ENCODE data around the gene NPAS3.

Gene NPAS3

DNA sequence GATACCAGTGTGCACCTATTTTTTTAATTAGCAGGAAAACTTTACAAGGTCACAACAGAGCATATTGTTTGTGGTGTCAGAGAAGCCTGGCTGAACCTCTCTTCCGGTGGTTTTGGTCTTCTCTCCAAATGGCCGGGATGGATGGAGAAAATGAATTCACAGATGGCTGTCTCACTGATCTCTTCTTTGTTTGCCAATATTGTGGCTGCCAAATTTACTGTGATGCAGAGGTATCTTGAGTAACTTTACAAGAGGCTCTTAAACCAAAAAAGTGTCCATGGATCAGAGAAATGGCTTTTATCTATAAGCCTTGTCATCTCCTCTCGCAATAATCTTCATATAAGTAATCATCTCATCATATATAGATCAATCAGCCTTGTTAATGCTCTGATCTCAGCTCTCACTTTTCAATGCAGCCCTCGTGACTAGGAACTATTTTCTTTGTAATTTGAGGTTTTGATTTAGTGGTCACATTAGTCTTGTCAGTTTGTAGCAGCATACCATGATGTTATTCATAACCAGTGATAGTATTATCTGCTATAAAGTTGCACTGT is 704.1 kb downstream of the NPAS3 start:
- no peaks in the 10 kb centered on the region for H3K27me3 ChIP-seq (ENCODE audit: control insufficient read depth, insufficient read depth, low read length, poor library complexity, severe bottlenecking)
- H3K27ac ChIP-seq (ENCODE audit: insufficient read depth, low read depth, low read length, poor library complexity, severe bottlenecking): peak overlapping the region; percentile 97
- H3K9me3 ChIP-seq (ENCODE audit: control insufficient read depth, low read length): no peaks in the 10 kb centered on the region
- peaks cover 26% of the 10 kb centered on the region for H3K4me1 ChIP-seq (ENCODE audit: control insufficient read depth, insufficient read depth, low read length)
- WGBS, 2 experiments: 50 to 58% methylated on average over 4 of the region's 4 CpGs
- no peaks in the 10 kb centered on the region for H3K36me3 ChIP-seq (ENCODE audit: control insufficient read depth, insufficient read depth, low read length)
- no peak overlapping the region for H3K4me3 ChIP-seq (ENCODE audit: insufficient read depth, low read depth, low read length)

DNA sequence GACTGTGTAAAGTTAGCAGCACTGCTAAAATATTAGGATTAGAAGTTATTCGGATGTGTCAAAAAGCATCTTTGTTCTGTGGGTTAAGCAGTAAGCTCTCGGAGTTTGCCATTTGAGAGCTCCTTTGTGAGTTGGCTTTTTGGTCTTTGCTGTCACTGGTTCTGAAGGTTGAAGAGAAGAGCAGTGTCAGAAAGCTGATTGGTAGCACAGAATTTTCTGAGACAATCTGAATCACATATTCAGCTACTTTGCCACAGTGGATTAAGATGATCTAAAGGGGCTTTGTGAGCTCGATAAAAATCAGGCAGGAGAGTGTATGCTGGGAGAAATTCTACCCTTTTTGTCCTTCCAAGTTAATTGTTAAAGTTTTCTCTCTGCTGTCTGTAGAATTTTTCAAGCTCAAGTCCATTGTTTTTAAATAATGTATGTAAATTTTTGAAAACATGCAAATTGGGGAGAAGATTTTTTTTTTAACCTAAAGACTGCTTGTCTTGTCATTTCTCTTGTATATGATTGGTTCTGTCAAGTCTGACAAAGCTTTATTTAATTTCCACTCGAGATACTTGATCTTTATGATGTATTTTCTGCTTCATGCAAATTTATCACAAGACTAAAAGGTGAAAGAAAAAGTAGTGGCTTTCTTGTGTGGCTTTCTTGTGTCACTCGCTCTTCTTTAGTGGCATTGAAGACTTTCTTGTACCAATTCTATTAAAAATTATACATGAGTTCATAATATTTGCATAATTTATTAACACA is 704.9 kb downstream of the NPAS3 start:
- Histone ChIP-seq H3K4me3 (ENCODE audit: insufficient read depth, low read depth, low read length) (no peak overlapping the region), H3K27ac (ENCODE audit: insufficient read depth, low read depth, low read length, poor library complexity, severe bottlenecking) (peak overlapping the region; percentile 97), H3K4me1 (ENCODE audit: control insufficient read depth, insufficient read depth, low read length) (peaks cover 26% of the 10 kb centered on the region), H3K9me3 (ENCODE audit: control insufficient read depth, low read length) (no peaks in the 10 kb centered on the region), H3K36me3 (ENCODE audit: control insufficient read depth, insufficient read depth, low read length) (no peaks in the 10 kb centered on the region), H3K27me3 (ENCODE audit: control insufficient read depth, insufficient read depth, low read length, poor library complexity, severe bottlenecking) (no peaks in the 10 kb centered on the region)
- WGBS, 2 experiments: 53 to 75% methylated on average over 3 to 5 of the region's 5 CpGs

DNA sequence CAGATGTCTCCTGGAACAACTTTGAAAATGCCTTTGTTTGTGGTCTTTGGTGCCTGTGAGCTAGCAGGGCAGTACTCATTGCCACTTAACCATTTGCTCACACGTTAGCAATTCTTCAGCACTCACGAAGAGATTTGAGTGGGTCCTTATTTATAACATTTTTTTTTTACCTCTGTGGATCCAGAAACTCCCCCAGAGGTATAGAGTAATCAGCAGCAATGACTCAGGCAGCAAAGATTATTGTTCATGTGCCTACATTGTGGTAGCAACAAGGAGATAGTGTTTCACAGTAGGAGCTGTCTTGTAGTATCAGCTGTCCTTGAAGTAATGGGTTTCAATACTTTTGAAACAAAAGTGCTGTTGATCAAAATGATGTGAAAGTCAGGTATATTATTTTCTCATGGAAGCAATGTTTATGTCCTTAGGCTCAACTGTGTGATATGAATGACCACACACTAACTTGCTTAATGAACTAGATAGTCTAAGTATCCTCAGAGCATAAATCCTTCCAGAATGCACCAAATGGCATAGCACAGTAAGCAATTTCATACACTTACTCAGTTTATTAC is 708.1 kb downstream of the NPAS3 start:
- Histone ChIP-seq H3K4me3 (ENCODE audit: insufficient read depth, low read depth, low read length) (no peak overlapping the region), H3K4me1 (ENCODE audit: control insufficient read depth, insufficient read depth, low read length) (peaks cover 22% of the 10 kb centered on the region), H3K9me3 (ENCODE audit: control insufficient read depth, low read length) (no peaks in the 10 kb centered on the region), H3K27me3 (ENCODE audit: control insufficient read depth, insufficient read depth, low read length, poor library complexity, severe bottlenecking) (no peaks in the 10 kb centered on the region), H3K36me3 (ENCODE audit: control insufficient read depth, insufficient read depth, low read length) (no peaks in the 10 kb centered on the region), H3K27ac (ENCODE audit: insufficient read depth, low read depth, low read length, poor library complexity, severe bottlenecking) (no peak overlapping the region)
- WGBS, 2 experiments: 88 to 91% methylated on average over 2 of the region's 2 CpGs

DNA sequence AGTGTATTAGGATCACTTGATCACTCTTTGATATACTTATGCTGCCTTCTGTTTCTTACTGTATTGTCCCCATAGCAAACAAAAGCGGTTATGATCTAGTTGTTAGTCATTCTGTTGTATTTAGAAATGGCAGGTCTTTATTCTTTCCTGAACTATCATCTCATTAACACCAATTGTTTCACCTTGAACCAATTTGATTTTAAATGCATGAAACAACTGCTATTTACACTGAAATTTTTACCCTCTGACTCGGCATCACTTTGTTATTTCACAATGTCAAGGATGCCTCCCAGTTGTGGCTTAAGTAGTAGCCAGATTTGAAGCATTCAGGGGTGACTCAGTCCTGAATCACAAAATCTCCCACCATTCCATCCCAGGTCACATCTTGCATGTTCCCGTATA is 708.7 kb downstream of the NPAS3 start:
- Histone ChIP-seq H3K27ac (ENCODE audit: insufficient read depth, low read depth, low read length, poor library complexity, severe bottlenecking) (no peak overlapping the region), H3K36me3 (ENCODE audit: control insufficient read depth, insufficient read depth, low read length) (no peaks in the 10 kb centered on the region), H3K27me3 (ENCODE audit: control insufficient read depth, insufficient read depth, low read length, poor library complexity, severe bottlenecking) (no peaks in the 10 kb centered on the region), H3K4me3 (ENCODE audit: insufficient read depth, low read depth, low read length) (no peak overlapping the region), H3K9me3 (ENCODE audit: control insufficient read depth, low read length) (no peaks in the 10 kb centered on the region), H3K4me1 (ENCODE audit: control insufficient read depth, insufficient read depth, low read length) (peaks cover 22% of the 10 kb centered on the region)
- WGBS, 2 experiments: 91 to 93% methylated on average over 2 to 3 of the region's 3 CpGs

DNA sequence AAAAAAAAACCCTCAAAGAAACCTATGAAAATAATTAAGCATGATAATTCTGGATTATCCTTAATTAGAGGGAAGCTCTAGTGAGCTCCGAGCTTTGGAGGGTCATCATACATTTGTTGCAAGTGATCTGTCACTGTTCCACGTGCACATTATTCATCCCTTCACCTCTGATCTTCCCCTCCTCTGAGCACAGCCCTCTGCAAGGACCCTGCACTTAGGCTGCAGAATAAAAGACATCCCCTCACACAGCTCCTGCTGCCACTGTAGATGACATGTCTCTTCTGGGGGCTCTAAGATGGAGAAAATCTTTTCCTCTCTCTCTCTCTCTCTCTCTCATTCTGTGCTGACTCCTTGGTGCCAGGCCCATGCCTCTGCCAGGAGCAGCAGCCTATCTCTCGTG is 711.8 kb downstream of the NPAS3 start:
- no peak overlapping the region for H3K27ac ChIP-seq (ENCODE audit: insufficient read depth, low read depth, low read length, poor library complexity, severe bottlenecking)
- no peaks in the 10 kb centered on the region for H3K27me3 ChIP-seq (ENCODE audit: control insufficient read depth, insufficient read depth, low read length, poor library complexity, severe bottlenecking)
- H3K36me3 ChIP-seq (ENCODE audit: control insufficient read depth, insufficient read depth, low read length): no peaks in the 10 kb centered on the region
- WGBS, 2 experiments: 92% methylated on average over 3 of the region's 3 CpGs
- H3K4me1 ChIP-seq (ENCODE audit: control insufficient read depth, insufficient read depth, low read length): peaks cover 4% of the 10 kb centered on the region
- no peaks in the 10 kb centered on the region for H3K9me3 ChIP-seq (ENCODE audit: control insufficient read depth, low read length)
- H3K4me3 ChIP-seq (ENCODE audit: insufficient read depth, low read depth, low read length): no peak overlapping the region

DNA sequence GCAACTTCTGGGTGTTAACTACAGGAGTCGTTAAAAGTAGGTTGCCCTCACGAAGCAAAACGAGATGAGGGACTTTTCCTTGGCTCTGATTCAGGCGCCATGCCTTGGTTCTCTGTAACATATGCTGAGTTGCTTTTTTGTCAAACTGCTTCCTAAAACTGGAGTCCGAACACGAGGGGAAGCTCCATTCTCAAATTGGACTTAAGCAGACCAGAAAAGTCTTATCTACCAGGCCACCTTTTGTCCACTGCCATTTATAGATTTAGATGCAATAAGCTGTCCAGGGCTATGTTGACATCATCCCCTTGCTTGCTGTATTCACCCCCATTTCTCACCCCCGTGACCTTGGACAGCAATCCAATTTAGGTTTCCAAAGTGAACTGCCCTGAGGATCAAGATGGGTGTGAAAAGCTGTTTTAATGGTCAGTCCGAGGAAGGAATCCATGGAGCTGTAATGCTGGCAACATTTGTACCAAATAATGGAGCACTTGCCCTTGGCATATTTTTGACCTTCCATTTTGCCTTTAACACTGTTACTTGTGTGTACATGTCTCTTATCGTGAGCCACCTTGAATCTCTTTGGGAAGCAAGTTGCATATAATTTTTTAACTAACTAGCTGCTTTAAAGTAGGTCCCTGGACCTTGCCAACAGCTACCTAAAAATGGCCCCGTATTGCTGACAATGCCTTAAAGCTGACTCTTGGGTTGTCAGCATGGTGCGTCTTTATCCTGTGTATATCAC is 714.1 kb downstream of the NPAS3 start:
- no peaks in the 10 kb centered on the region for H3K9me3 ChIP-seq (ENCODE audit: control insufficient read depth, low read length)
- H3K27ac ChIP-seq (ENCODE audit: insufficient read depth, low read depth, low read length, poor library complexity, severe bottlenecking): no peak overlapping the region
- H3K27me3 ChIP-seq (ENCODE audit: control insufficient read depth, insufficient read depth, low read length, poor library complexity, severe bottlenecking): no peaks in the 10 kb centered on the region
- H3K4me3 ChIP-seq (ENCODE audit: insufficient read depth, low read depth, low read length): no peak overlapping the region
- H3K4me1 ChIP-seq (ENCODE audit: control insufficient read depth, insufficient read depth, low read length): peaks cover 4% of the 10 kb centered on the region
- no peaks in the 10 kb centered on the region for H3K36me3 ChIP-seq (ENCODE audit: control insufficient read depth, insufficient read depth, low read length)
- 86 to 87% methylated on average over 11 of the region's 11 CpGs for WGBS, 2 experiments

DNA sequence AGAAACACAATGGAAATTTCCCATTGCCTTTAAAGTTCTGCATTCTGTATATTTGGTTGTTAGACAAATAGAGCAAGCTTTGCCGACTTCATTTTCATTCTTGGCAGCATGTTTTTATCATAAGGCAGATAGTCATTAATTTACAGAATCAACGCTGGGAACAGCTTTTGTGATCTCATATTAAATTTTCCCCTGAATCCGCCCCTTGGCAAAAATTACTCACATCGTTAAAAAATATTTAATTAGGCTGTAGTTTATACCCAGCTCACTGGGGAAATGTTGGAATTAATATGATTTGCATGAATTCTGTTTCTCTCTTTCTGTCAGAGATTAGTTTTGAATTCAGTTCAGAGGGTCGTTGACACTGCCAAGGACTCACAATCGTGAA is 714.6 kb downstream of the NPAS3 start:
- H3K4me1 ChIP-seq (ENCODE audit: control insufficient read depth, insufficient read depth, low read length): peaks cover 4% of the 10 kb centered on the region
- H3K27ac ChIP-seq (ENCODE audit: insufficient read depth, low read depth, low read length, poor library complexity, severe bottlenecking): no peak overlapping the region
- no peaks in the 10 kb centered on the region for H3K27me3 ChIP-seq (ENCODE audit: control insufficient read depth, insufficient read depth, low read length, poor library complexity, severe bottlenecking)
- WGBS, 2 experiments: 91 to 96% methylated on average over 6 of the region's 6 CpGs
- H3K4me3 ChIP-seq (ENCODE audit: insufficient read depth, low read depth, low read length): no peak overlapping the region
- no peaks in the 10 kb centered on the region for H3K9me3 ChIP-seq (ENCODE audit: control insufficient read depth, low read length)
- H3K36me3 ChIP-seq (ENCODE audit: control insufficient read depth, insufficient read depth, low read length): no peaks in the 10 kb centered on the region

DNA sequence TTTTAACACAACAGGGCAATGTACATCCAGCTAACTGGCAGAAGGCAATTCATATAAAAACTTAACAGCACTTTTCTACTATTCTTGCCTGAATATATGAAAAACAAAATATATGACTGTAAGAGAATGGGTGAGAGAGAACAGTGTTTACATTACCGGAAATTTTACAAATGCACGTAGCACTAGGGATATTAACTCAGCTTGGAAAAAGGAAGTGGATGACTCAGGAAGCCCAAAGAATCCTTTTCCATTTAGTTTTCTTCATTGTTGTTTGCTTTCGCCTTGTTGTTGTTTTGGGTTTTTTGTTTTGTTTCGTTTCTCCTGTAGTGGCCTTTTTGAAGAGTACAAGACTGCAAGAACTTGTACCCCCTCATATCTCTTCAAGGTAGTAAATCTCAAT is 716.7 kb downstream of the NPAS3 start:
- no peaks in the 10 kb centered on the region for H3K9me3 ChIP-seq (ENCODE audit: control insufficient read depth, low read length)
- no peaks in the 10 kb centered on the region for H3K36me3 ChIP-seq (ENCODE audit: control insufficient read depth, insufficient read depth, low read length)
- WGBS, 2 experiments: 80 to 86% methylated on average over 2 to 4 of the region's 4 CpGs
- no peak overlapping the region for H3K27ac ChIP-seq (ENCODE audit: insufficient read depth, low read depth, low read length, poor library complexity, severe bottlenecking)
- no peaks in the 10 kb centered on the region for H3K27me3 ChIP-seq (ENCODE audit: control insufficient read depth, insufficient read depth, low read length, poor library complexity, severe bottlenecking)
- H3K4me3 ChIP-seq (ENCODE audit: insufficient read depth, low read depth, low read length): no peak overlapping the region
- H3K4me1 ChIP-seq (ENCODE audit: control insufficient read depth, insufficient read depth, low read length): peaks cover 4% of the 10 kb centered on the region

DNA sequence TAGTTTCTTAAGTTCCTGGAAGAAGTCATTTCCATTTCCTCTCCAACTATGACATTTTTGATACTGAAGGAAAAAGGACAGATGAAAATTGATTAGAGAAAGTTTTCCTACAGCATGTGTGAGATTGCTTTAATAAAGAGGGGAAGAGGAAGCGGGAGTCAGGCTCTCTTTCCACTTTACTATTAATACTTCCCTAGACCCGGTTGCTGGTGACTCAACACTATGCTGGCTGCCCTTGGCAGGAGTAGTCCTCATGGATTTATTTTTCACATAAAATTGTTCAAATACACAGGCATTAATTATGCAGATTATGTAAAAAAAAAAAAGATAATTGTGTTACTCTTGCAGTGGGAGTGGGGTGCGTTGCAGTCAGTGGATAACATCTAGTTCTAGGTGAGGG is 718.8 kb downstream of the NPAS3 start:
- WGBS, 2 experiments: 89 to 97% methylated on average over 3 of the region's 3 CpGs
- Histone ChIP-seq H3K9me3 (ENCODE audit: control insufficient read depth, low read length) (no peaks in the 10 kb centered on the region), H3K36me3 (ENCODE audit: control insufficient read depth, insufficient read depth, low read length) (no peaks in the 10 kb centered on the region)

DNA sequence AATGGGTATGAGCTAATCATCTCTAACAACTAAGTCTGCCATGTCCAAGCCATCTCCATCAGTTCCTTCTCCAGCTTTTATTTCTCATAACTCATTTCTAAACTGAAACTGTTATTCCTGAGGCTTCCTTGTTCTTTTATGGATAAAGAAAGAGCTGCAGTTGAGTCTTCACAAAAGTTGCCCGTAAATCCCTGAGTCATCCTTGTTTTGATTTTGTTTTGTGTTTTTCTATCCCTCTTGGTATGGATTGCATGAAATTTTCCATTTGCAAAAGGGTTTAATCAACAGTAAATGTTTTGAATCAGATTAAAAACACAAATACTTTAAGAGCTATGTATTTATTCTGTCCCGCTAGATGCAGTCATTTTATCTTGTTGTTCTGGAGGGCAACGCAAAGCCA is 721.6 kb downstream of the NPAS3 start:
- no peaks in the 10 kb centered on the region for H3K4me1 ChIP-seq (ENCODE audit: control insufficient read depth, insufficient read depth, low read length)
- H3K27ac ChIP-seq (ENCODE audit: insufficient read depth, low read depth, low read length, poor library complexity, severe bottlenecking): no peak overlapping the region
- no peaks in the 10 kb centered on the region for H3K36me3 ChIP-seq (ENCODE audit: control insufficient read depth, insufficient read depth, low read length)
- no peaks in the 10 kb centered on the region for H3K9me3 ChIP-seq (ENCODE audit: control insufficient read depth, low read length)
- H3K4me3 ChIP-seq (ENCODE audit: insufficient read depth, low read depth, low read length): no peak overlapping the region
- WGBS, 2 experiments: 93 to 98% methylated on average over 3 of the region's 3 CpGs
- H3K27me3 ChIP-seq (ENCODE audit: control insufficient read depth, insufficient read depth, low read length, poor library complexity, severe bottlenecking): no peaks in the 10 kb centered on the region

More for the DNA sequence above, 718.8 kb downstream of the NPAS3 start:
- Histone ChIP-seq H3K4me3 (ENCODE audit: insufficient read depth, low read depth, low read length) (no peak overlapping the region), H3K27me3 (ENCODE audit: control insufficient read depth, insufficient read depth, low read length, poor library complexity, severe bottlenecking) (no peaks in the 10 kb centered on the region), H3K4me1 (ENCODE audit: control insufficient read depth, insufficient read depth, low read length) (no peaks in the 10 kb centered on the region), H3K27ac (ENCODE audit: insufficient read depth, low read depth, low read length, poor library complexity, severe bottlenecking) (no peak overlapping the region)

Data from ectodermal cell (in vitro differentiated cells).